ENCODE measurements around the gene THRB.

The THRB gene

DNA sequence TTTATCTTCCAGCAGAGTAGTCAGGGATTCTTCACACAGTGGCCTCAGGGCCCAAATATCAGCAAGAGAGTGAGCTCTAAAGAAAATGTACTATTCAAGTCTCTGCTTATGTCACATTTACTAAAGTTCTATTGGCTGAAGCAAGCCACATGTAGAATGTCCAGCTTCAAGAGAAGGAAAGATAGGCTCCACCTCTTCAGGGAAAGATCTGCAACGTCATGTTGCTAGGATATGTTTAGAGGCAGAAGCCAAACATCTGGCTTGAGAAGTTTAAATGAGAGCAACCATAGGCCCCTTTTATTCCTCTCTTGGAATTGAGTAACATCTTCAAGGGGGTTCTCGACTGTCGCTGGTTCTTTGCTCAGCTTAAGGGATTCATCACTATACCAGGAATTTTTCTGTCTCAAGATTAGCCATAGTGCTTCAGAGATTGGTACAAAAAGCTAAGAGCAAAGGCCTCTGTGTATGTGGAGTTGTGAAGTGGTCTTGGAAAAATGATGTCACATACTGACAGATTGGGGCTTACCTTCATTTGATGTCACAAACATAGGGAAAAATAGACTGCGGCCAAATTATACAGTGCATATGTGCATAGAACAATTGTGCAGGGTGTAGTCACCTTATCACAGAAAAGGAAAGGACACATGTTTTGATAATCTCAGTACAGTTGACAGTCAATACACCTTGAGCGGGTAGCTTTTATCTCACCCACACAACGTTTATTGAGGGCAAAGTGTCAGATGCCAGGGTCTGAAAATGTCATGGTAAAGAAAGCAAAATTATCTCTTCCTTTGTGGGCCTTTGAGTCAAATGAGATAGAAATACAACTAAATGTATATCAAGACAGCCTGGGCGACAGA, 11.3 kb upstream of the THRB start:
- DNase-seq (ENCODE audit: low read depth) = no peak
- TF ChIP-seq MAX (IDR thresholded peaks at IDR 0.05; ENCODE audit: low read depth, low read length) = no peak
- no peak overlapping the region for H3K4me3 ChIP-seq (ENCODE audit: low read depth, low read length)

DNA sequence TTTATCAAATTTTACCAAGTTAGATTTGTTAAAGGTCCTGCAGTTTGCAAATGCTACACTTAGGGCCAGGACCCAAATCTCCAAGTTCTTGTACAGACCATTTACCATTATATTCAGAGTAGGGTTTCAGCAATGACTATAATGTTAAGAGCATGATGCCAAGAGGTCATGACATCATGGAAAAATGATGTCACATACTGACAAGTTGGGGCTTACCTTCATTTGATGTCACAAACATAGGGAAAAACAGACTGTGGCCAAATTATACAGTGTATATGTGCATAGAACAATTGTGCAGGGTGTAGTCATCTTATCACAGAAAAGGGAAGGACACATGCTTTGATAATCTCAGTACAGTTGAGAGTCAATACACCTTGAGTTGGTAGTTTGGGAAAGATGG, 10.1 kb upstream of the THRB start:
- TF ChIP-seq POLR2A (IDR thresholded peaks at IDR 0.05; ENCODE audit: extremely low read depth, insufficient read length) = no peak
- TF ChIP-seq MYC (IDR thresholded peaks at IDR 0.05; ENCODE audit: low read depth, low read length) = no peak
- TF ChIP-seq MAX (IDR thresholded peaks at IDR 0.05; ENCODE audit: low read depth, low read length) = no peak
- TF ChIP-seq, protein P1, sequence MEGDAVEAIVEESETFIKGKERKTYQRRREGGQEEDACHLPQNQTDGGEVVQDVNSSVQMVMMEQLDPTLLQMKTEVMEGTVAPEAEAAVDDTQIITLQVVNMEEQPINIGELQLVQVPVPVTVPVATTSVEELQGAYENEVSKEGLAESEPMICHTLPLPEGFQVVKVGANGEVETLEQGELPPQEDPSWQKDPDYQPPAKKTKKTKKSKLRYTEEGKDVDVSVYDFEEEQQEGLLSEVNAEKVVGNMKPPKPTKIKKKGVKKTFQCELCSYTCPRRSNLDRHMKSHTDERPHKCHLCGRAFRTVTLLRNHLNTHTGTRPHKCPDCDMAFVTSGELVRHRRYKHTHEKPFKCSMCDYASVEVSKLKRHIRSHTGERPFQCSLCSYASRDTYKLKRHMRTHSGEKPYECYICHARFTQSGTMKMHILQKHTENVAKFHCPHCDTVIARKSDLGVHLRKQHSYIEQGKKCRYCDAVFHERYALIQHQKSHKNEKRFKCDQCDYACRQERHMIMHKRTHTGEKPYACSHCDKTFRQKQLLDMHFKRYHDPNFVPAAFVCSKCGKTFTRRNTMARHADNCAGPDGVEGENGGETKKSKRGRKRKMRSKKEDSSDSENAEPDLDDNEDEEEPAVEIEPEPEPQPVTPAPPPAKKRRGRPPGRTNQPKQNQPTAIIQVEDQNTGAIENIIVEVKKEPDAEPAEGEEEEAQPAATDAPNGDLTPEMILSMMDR (IDR thresholded peaks at IDR 0.05; ENCODE audit: low read depth, low read length) = no peak
- DNase-seq (ENCODE audit: low read depth) = no peak
- no peak overlapping the region for H3K4me3 ChIP-seq (ENCODE audit: low read depth, low read length)

DNA sequence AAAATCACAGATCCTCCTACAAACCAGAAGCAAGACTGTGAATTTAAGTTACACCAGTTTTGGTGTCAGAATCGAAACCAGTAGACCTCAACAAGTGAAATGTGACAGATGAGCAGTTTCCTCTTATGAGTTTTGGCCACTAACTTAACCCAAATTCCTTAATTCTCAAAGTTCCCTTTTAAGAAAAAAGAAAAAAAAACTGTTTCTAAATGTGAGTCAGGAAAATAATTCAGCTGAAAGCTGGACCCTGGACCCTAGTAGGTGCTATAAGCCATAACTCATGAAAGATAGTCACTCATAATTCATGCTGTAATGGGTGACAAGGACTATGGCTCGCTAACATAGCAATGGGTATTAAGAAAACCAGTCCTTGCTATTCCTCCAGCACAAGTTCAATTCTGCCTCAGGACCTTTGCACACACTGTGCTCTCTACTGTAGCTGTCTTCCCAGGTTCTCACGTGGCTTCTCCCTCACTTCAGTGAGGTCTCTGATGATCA, 9.0 kb upstream of the THRB start:
- no peak for DNase-seq (ENCODE audit: low read depth)
- H3K4me3 ChIP-seq (ENCODE audit: low read depth, low read length) = no peak overlapping the region
- TF ChIP-seq POLR2A (IDR thresholded peaks at IDR 0.05; ENCODE audit: extremely low read depth, insufficient read length) = no peak
- no peak for TF ChIP-seq MYC (IDR thresholded peaks at IDR 0.05; ENCODE audit: low read depth, low read length)
- TF ChIP-seq MAX (IDR thresholded peaks at IDR 0.05; ENCODE audit: low read depth, low read length) = no peak

GRCh38 chr3:24502690-24503089, 8.0 kb upstream of the THRB start:
- DNase-seq (ENCODE audit: low read depth) = peak; percentile 36
- H3K4me3 ChIP-seq (ENCODE audit: low read depth, low read length) = no peak overlapping the region
- TF ChIP-seq, protein P1 (IDR thresholded peaks at IDR 0.05; ENCODE audit: low read depth, low read length) = no peak
- no peak for TF ChIP-seq MAX (IDR thresholded peaks at IDR 0.05; ENCODE audit: low read depth, low read length)
- TF ChIP-seq POLR2A (IDR thresholded peaks at IDR 0.05; ENCODE audit: extremely low read depth, insufficient read length) = no peak
- no peak for TF ChIP-seq MYC (IDR thresholded peaks at IDR 0.05; ENCODE audit: low read depth, low read length)

GRCh38 chr3:24500806-24501205, 6.2 kb upstream of the THRB start:
- TF ChIP-seq MAX (IDR thresholded peaks at IDR 0.05; ENCODE audit: low read depth, low read length) = no peak
- no peak for TF ChIP-seq POLR2A (IDR thresholded peaks at IDR 0.05; ENCODE audit: extremely low read depth, insufficient read length)
- TF ChIP-seq, protein P1 (IDR thresholded peaks at IDR 0.05; ENCODE audit: low read depth, low read length) = no peak
- no peak for TF ChIP-seq MYC (IDR thresholded peaks at IDR 0.05; ENCODE audit: low read depth, low read length)

GRCh38 chr3:24499991-24500390, 5.3 kb upstream of the THRB start:
- H3K4me3 ChIP-seq (ENCODE audit: low read depth, low read length) = no peak overlapping the region
- TF ChIP-seq POLR2A (IDR thresholded peaks at IDR 0.05; ENCODE audit: extremely low read depth, insufficient read length) (no peak), MYC (IDR thresholded peaks at IDR 0.05; ENCODE audit: low read depth, low read length) (no peak)
- TF ChIP-seq, protein P1 (IDR thresholded peaks at IDR 0.05; ENCODE audit: low read depth, low read length) = no peak
- no peak for DNase-seq (ENCODE audit: low read depth)

More at GRCh38 chr3:24500806-24501205, 6.2 kb upstream of the THRB start:
- no peak overlapping the region for H3K4me3 ChIP-seq (ENCODE audit: low read depth, low read length)
- no peak for DNase-seq (ENCODE audit: low read depth)
